ENCODE results near the gene DENND5A.

DNA sequence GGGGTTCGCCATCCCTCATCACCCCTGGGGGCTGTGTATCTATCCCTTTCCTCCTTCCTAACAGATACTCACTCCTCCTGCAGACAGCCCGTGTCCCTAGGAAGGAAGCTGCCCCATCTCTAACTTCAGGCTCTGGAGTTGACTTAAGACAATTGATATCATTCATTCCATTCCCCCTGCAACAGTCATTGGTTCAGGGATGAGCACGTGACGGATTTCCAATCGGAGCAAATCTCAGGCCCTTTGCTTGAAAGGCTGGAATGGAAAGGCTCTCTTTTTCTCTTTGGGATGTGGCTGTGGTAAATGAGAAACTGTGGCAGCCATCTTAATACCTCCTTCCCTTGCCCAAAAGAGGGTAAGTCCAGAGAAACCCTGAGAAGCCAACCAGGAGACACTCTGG is 168.7 kb downstream of the DENND5A start:
- TF ChIP-seq, protein P1, sequence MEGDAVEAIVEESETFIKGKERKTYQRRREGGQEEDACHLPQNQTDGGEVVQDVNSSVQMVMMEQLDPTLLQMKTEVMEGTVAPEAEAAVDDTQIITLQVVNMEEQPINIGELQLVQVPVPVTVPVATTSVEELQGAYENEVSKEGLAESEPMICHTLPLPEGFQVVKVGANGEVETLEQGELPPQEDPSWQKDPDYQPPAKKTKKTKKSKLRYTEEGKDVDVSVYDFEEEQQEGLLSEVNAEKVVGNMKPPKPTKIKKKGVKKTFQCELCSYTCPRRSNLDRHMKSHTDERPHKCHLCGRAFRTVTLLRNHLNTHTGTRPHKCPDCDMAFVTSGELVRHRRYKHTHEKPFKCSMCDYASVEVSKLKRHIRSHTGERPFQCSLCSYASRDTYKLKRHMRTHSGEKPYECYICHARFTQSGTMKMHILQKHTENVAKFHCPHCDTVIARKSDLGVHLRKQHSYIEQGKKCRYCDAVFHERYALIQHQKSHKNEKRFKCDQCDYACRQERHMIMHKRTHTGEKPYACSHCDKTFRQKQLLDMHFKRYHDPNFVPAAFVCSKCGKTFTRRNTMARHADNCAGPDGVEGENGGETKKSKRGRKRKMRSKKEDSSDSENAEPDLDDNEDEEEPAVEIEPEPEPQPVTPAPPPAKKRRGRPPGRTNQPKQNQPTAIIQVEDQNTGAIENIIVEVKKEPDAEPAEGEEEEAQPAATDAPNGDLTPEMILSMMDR (IDR thresholded peaks at IDR 0.05), result no peak
- no peak for TF ChIP-seq POLR2A (IDR thresholded peaks at IDR 0.05)

Measured in esophagus squamous epithelium (tissue), 4 donors.